Ureter (tissue), 1 donor: ENCODE data around the gene STXBP1. TPM values are rescaled to one million over a fixed set of nuclear protein-coding genes. Genes with fewer than 3 reads are reported as not detected.

Experiments used
- DNase-seq: peaks from one replicate; pipeline ENCODE4 v3.0.0-alpha.2; 2020; ENCODE audit warnings: low spot score
- total RNA-seq: library from RNA; stranded (reverse); gene quantifications from one replicate; pipeline ENCODE4 v1.2.4, GENCODE V29; 2023
- donor health status: DM: yes; HTN: yes; CAD: no.

The STXBP1 gene
- total RNA-seq: 29.8 TPM

GRCh38 chr9:127611899-127612790, at the start of gene STXBP1:
Gene STXBP1 (plus strand): TSS chr9:127612277. CDS start chr9:127612404, 127 bp downstream.
- DNase-seq: peak; percentile 86

DNA sequence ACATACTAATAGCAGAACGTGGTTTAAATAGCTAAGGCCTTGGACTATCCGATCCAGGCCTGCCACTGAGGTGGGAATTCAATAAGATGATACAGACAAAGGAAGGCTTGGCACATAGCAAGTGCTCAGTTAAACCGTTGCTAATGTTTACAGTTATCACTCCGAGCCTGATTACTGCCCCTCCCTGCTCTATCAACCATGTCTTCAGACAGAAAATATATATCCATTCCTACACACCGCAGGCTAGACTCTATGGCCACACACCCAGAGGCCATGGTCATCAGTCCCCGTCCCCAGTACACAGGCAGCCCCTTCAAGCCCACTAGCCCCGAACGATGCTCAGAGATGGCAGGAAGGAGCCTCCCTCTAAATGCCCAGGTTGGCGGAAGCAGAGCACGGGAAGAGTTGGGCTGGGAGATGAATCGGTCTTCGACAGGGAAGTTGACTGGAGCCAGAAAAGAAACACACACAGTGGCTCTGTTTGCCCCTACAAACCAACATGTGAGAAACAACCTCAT, 49.7 kb upstream of the STXBP1 start:
- no peak for DNase-seq

DNA sequence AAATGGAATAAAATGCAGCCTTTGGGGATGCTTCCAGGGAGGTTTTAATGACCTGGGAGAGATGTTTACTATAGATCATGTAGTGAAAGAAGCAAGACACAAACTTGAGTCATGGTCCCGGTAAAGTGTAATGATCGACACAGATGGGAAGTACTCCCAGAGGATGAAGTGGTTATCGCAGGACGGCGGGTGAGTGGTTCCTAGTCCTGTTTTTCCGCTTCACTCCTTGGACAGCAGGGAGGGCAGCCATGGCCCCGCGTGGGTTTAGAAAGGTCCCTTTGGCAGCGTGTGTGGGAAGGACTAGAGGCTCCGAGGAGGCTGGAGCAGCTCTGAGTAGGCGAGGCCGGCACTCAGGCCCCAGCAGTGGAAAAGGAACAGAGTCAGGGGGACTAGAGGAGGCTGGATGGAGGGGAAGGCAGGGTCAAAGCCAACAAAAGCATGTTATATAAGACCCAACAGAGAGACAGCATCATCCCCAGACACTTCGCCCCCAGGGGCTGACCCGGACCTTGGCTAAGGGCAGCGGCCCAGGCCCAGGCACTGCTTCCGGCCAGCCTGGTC, 49.2 kb upstream of the STXBP1 start:
- DNase-seq: no peak

DNA sequence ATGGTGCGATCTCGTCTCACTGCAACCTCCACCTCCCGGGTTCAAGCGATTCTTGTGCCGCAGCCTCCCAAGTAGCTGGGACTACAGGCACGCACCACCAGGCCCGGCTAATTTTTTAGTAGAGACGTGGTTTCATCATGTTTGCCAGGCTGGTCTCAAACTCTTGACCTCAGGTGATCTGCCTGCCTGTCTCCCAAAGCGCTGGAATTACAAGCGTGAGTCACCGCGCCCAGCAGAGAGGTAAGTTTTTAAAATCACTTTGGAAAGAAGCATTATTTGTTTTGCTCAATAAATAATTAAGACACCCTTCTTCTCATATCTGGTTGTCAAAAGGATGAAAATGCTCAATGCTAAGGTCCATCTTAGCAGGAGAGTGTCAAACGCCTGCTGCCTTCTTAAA, 48.5 kb upstream of the STXBP1 start:
- no peak for DNase-seq

DNA sequence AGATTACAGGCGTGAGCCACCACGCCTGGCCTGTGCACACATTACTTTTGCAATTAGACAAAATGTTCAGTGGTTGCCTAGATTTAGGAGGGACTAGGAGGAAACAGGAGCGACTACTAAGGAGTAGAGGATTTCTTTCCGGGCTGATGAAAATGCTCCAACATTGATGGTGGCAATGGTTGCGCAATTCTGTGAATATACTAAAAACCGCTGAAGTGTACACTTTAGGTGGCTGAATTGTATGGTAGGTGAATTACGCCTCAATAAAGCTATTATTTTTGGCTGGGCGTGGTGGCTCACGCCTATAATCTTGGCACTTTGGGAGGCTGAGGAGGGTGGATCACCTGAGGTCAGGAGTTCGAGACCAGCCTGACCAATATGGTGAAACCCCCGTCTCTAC, 46.8 kb upstream of the STXBP1 start:
- DNase-seq: no peak

DNA sequence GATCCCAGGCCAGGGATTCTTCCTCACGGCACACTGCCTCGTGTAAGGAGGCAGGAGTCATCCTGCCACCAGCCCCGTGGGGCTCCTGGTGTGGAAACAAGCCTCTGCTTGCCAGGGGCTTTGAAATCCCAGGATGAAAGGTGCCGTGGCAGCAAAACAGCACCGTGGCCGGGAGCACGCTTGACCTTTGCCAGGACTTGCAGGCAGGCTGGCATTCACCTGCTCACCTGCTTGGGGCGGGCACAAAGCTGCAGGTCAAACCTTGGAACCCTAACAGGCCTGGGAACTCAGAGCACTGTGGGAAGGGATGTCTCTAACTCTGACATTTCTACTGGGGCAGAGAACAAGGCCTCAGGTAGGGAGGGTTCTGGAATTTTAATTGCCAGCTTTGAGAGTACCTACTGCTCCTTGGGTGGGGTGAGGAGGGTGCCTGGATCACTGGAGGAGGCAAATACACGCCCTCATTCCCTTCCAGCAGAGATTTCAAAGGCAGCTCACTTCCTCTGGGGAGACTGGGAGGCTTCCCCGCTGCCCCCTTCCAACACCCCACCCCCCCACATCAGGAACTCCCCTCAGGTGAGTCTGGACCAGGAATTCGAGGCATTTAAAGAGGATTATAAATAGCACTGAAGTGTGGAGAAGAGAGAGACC, 45.6 kb upstream of the STXBP1 start:
- no peak for DNase-seq

DNA sequence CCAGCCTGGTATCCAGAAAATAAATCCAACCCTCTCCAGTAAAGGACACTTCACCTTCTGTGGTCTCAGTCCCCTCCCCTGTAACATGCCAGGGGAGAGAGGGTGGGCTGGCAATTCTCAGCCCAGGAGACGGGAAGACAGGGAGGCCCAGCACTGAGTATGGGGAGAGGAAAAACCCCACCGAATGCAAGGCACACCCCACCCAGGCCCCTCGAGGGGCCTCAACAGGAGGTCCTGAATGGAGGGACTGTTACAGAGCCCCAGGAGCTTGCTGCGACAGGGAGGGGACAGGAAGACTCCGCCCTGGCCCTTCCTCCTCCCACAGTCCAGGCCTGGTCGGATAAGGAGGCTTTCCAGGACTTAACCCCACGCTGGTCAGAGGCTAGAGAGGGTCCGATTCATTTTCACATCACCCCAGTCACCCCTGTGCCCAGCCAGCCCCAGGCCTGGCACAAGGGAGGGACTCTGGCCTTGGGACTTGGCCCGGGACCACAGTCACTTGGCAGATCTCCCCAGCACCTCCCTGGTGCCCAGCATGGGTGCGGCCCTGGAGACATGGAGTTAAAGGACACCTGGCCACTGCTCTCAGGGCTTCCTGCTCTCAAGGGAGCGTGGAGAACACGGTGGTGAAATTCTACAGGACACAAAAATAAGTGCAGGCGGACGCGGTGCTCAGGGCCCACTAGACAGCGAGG, 44.9 kb upstream of the STXBP1 start:
- DNase-seq: peak; percentile 75

- DNase-seq: no peak
Measured at GRCh38 chr9:127567730-127568617, 44.1 kb upstream of the STXBP1 start.

- no peak for DNase-seq
Measured at GRCh38 chr9:127568618-127568970, 43.5 kb upstream of the STXBP1 start.

GRCh38 chr9:127568971-127569885, 42.8 kb upstream of the STXBP1 start:
- DNase-seq: peak; percentile 90

- no peak for DNase-seq
Measured at GRCh38 chr9:127569886-127570401, 42.1 kb upstream of the STXBP1 start.

- no peak for DNase-seq
Measured at GRCh38 chr9:127570533-127571111, 41.5 kb upstream of the STXBP1 start.

- no peak for DNase-seq
Measured at GRCh38 chr9:127571971-127572370, 40.1 kb upstream of the STXBP1 start.

DNA sequence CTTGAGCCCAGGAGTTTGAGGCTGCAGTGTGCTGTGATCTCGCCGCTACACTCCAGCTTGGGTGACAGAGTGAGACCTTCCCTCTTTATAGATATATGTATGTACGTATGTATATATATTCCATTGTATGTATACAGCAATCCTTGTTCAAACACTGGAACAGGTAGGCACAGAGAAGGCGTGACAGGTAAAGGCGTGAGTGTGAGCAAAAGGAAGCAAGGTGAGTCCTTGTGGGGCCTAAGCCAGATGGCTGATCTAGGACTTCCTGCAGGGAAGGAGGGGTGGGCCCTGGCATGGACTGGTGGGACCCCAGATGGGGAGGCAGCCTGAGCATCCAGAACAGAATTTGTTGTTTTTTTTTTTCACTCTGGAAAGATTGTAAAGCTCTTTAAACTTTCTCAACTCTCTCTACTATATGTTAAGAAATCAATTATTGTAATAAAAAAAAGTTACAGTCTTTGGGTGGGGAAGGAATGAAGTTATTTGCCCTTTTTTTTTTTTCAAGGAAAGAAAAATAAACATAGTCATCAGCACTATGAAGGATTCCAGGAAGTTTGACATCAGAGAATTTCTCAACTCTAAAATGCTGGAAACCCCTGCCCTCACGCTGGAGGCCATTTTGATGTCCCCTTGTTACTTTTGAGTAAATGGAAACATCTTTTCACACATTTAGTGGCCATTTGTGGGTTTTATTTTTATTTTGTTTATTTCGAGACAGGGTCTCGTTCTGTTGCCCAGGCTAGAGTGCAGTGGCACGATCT, 38.9 kb upstream of the STXBP1 start:
- DNase-seq: no peak

GRCh38 chr9:127574072-127574993, 37.7 kb upstream of the STXBP1 start:
- DNase-seq: peak; percentile 75

DNA sequence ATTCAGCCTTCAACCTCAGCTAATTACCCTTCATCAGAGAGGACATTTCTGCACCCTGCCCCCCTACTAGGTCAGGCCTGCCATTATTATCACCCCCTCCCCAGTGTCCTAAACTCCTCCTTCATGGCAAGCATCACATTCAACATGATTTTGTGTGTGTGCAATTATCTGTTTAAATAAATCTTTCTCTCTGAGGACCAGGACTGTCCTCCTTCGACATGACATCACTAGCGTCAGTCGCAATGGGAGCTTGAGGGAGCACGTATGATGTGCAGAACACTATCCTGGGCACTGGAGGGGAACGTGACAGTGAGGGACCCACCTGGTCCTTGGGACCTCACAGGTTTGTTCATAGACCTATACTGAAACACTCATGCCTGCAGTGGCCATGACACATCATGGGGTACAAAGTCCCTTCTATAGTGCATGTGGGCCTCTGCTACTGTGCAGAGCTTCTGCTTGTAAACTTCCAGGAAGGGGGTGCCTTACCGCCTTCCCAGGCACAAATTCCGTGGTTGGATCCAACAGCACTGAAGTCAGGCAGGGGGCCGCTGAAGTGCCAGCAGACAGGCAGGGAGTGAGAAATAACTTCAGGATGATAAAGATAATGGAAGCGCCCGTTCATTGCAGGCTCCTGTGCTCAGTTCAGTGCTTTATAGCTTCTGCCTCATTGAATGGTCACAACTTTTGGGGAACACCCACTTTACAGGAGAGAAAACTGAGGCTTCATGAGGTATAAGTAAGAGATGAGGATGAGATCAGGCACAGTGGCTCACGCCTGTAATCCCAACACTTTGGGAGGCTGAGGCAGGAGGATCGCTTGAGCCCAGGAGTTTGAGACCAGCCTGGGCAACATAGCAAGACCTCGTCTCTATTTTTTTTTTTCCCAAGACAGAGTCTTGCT, 36.0 kb upstream of the STXBP1 start:
- DNase-seq: no peak
